ENCODE measurements around the gene TPM4.

Gene TPM4

DNA sequence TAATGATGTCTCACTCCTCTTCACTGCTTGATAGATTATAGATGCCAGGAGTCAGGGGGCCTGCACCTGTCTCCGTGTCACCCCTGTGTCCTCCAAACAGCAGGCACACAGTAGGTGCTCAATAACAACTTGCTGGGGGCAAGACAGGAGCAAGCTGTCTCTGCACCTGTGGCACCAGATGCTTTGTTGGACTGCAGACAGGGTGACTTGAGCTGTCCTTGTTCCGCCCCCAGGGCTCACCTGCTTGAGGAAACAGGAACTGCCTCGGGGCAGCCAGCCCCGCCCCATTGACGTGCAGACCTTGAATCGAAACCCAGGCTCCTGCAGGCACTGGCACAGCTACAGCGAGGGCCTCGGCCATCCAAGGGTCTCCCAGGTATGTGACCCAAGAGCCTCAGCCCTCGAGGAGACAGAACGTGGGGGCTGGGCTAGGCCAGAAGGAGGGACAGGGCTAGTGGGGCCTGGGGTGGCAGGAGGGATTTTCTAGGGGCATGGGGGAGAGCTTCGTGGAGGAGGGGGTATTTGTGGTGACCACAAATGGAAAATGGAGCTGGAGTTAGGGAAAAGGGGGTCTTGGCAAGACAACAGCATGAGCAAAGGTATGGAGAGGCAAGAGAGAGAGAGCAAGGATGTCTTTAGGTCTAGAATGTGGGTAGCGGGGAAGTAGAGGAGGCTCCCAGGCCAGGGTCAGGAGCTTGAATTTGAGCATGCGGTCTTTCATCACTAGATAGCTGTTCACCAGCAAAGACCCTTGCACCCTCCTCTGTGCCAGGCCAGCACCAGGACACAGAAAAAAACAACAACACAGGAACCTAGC lies 67.3 kb downstream of the TPM4 start, which contains the start of gene HSH2D:
TSS of gene HSH2D (plus strand) at position 287 of the 817 bp plus-strand sequence. CDS start 5,066 bp downstream, outside the sequence.
- DNase-seq (ENCODE audit: extremely low read depth, low read depth): no peak
- TF ChIP-seq, protein P1, sequence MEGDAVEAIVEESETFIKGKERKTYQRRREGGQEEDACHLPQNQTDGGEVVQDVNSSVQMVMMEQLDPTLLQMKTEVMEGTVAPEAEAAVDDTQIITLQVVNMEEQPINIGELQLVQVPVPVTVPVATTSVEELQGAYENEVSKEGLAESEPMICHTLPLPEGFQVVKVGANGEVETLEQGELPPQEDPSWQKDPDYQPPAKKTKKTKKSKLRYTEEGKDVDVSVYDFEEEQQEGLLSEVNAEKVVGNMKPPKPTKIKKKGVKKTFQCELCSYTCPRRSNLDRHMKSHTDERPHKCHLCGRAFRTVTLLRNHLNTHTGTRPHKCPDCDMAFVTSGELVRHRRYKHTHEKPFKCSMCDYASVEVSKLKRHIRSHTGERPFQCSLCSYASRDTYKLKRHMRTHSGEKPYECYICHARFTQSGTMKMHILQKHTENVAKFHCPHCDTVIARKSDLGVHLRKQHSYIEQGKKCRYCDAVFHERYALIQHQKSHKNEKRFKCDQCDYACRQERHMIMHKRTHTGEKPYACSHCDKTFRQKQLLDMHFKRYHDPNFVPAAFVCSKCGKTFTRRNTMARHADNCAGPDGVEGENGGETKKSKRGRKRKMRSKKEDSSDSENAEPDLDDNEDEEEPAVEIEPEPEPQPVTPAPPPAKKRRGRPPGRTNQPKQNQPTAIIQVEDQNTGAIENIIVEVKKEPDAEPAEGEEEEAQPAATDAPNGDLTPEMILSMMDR (IDR thresholded peaks at IDR 0.05; ENCODE audit: low read depth, low read length): no peak

- TF ChIP-seq, protein P1 (IDR thresholded peaks at IDR 0.05; ENCODE audit: low read depth, low read length): no peak
- no peak for DNase-seq (ENCODE audit: extremely low read depth, low read depth)
These were observed 67.9 kb downstream of the TPM4 start for GRCh38 chr19:16144216-16144581.

GRCh38 chr19:16146112-16146511 lies 69.8 kb downstream of the TPM4 start:
- TF ChIP-seq, protein P1 (IDR thresholded peaks at IDR 0.05; ENCODE audit: low read depth, low read length): no peak

GRCh38 chr19:16148443-16149229 lies 72.3 kb downstream of the TPM4 start:
- TF ChIP-seq, protein P1 (IDR thresholded peaks at IDR 0.05; ENCODE audit: low read depth, low read length): no peak
- no peak for DNase-seq (ENCODE audit: extremely low read depth, low read depth)

More at GRCh38 chr19:16146112-16146511, 69.8 kb downstream of the TPM4 start:
- no peak for DNase-seq (ENCODE audit: extremely low read depth, low read depth)

Data from AG09319 (cell line).